K562 (cell line): ENCODE measurements around the gene IL4I1. TPM values are rescaled to one million over a fixed set of nuclear protein-coding genes. Genes with fewer than 3 reads are reported as not detected.

Experiments
- CBFA2T2 ChIP-seq: fragments of 450-650 bp; conservative IDR thresholded peaks from 2 replicates; pipeline ENCODE4 v1.6.1; 2017; ENCODE audit warnings: mild to moderate bottlenecking
- ERF ChIP-seq: fragments of 450-650 bp; formaldehyde crosslinking; IDR thresholded peaks from 2 replicates; pipeline ENCODE4 v1.4.0; 2020; ENCODE audit warnings: mild to moderate bottlenecking, mixed read lengths
- KAT8 ChIP-seq: fragments of 450-650 bp; IDR thresholded peaks from 2 replicates; pipeline ENCODE4 v1.6.1; 2016; ENCODE audit warnings: low read depth, mild to moderate bottlenecking
- KLF6 ChIP-seq: fragments of 250-450 bp; sonication (Bioruptor Pico); IDR thresholded peaks from 2 replicates; pipeline ENCODE4 v1.4.0; 2020; ENCODE audit warnings: mild to moderate bottlenecking, moderate library complexity, borderline replicate concordance
- NFIC ChIP-seq: fragments of 450-650 bp; IDR thresholded peaks from 2 replicates; pipeline ENCODE4 v1.6.1; 2017; ENCODE audit warnings: mild to moderate bottlenecking, inconsistent platforms
- NFIX ChIP-seq: fragments of 250-450 bp; sonication (Bioruptor Pico); IDR thresholded peaks from 2 replicates; pipeline ENCODE4 v1.4.0; 2020; ENCODE audit warnings: low read depth, mild to moderate bottlenecking, moderate library complexity
- PATZ1 ChIP-seq: fragments of 250-450 bp; sonication (Bioruptor Pico); IDR thresholded peaks from 2 replicates; pipeline ENCODE4 v1.5.0; 2020; ENCODE audit warnings: mild to moderate bottlenecking, borderline replicate concordance
- ZNF174 ChIP-seq: fragments of 250-450 bp; sonication (Bioruptor Pico); IDR thresholded peaks from 2 replicates; pipeline ENCODE4 v1.4.0; 2020; ENCODE audit warnings: mild to moderate bottlenecking
- ZNF644 ChIP-seq: fragments of 200-800 bp; sonication (Bioruptor generic); IDR thresholded peaks from 2 replicates; pipeline ENCODE4 v1.6.1; 2016; ENCODE audit warnings: low read depth, missing genetic modification characterization, missing compliant biosample characterization
- polyA plus RNA-seq, 8 experiments: library from polyadenylated mRNA; depleted of rRNA in 4 of 8; stranded (reverse) in 5 of 8; unstranded in 3 of 8; fragments of >200 nt; fragmentation: Nextera tagmentation in 2 of 8; fragmentation: Illumina TruSeq in 1 of 8; extraction: Ambion mirVana in 2 of 8; extraction: Trizol in 1 of 8; gene quantifications; 2 replicates each; pipeline versions ENCODE4 v1.2.1 to v1.2.3, GENCODE V29; 2011 to 2014; ENCODE audit warnings: inconsistent platforms in 1 of 8, missing spikeins in 1 of 8
- total RNA-seq, 7 experiments: library from RNA; depleted of rRNA in 6 of 7; stranded (reverse); fragments of >200 nt in 6 of 7; fragmentation: Illumina TruSeq in 2 of 7; extraction: Trizol in 2 of 7; gene quantifications; 2 replicates each; pipeline versions ENCODE4 v1.2.1 to v1.2.3, GENCODE V29; 2011 to 2021; ENCODE audit warnings: low replicate concordance in 1 of 7

Gene IL4I1
- total and polyA plus RNA-seq, 9 of the 15 experiments (the other 6 are each of a cell fraction or from before 2014, with no cell fraction given), result 0.06 to 0.95 (median 0.43) TPM; not detected in 2

- no peak for TF ChIP-seq PATZ1
- no peak; the same call in 1 of the 2 replicates for TF ChIP-seq ERF (CRISPR knock-in tag)
- TF ChIP-seq ZNF644, result peak; percentile 95
- TF ChIP-seq CBFA2T2, result no peak
- TF ChIP-seq KAT8, result no peak
- TF ChIP-seq KLF6, result no peak; the same call in 1 of the 2 replicates
- no peak for TF ChIP-seq NFIC
- TF ChIP-seq ZNF174 (CRISPR knock-in tag), result no peak
- TF ChIP-seq NFIX (CRISPR knock-in tag), result no peak; the same call in 1 of the 2 replicates
These were observed 20.2 kb downstream of the IL4I1 start (continued) for GRCh38 chr19:49876422-49877019.
